ENCODE results near the gene CYBRD1. TPM values are rescaled to one million over a fixed set of nuclear protein-coding genes. Genes with fewer than 3 reads are reported as not detected.

The CYBRD1 gene
- total and polyA plus RNA-seq, 2 experiments from 2014 or later = 42.4 to 66.1 TPM

DNA sequence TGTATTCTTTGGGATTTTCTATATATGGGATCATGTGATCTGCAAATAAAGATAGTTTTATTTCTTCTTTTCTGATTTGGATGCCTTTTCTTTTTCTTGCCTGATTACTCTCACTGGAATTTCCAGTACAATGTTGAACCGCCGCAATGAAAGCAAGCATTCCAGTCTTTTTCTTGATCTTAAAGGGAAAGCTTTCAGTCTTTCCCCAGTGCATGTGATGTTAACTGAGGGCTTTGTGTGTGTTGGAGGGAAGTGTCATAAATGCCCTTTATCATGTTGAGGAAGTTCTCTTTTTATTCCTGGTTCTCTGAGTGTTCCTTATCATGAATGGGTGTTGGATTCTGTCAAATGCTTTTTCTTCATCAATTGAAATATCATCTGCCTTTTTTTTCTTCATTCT is 16.9 kb upstream of the CYBRD1 start:
- no peaks in the 10 kb centered on the region for H3K27me3 ChIP-seq
- H3K9me2 ChIP-seq (replicated peaks; ENCODE audit: insufficient read depth) = no peaks in the 10 kb centered on the region
- TF ChIP-seq, protein P1, sequence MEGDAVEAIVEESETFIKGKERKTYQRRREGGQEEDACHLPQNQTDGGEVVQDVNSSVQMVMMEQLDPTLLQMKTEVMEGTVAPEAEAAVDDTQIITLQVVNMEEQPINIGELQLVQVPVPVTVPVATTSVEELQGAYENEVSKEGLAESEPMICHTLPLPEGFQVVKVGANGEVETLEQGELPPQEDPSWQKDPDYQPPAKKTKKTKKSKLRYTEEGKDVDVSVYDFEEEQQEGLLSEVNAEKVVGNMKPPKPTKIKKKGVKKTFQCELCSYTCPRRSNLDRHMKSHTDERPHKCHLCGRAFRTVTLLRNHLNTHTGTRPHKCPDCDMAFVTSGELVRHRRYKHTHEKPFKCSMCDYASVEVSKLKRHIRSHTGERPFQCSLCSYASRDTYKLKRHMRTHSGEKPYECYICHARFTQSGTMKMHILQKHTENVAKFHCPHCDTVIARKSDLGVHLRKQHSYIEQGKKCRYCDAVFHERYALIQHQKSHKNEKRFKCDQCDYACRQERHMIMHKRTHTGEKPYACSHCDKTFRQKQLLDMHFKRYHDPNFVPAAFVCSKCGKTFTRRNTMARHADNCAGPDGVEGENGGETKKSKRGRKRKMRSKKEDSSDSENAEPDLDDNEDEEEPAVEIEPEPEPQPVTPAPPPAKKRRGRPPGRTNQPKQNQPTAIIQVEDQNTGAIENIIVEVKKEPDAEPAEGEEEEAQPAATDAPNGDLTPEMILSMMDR (IDR thresholded peaks at IDR 0.05; ENCODE audit: poor library complexity) = no peak
- TF ChIP-seq EZH2phosphoT487 (IDR thresholded peaks at IDR 0.05; ENCODE audit: low read depth, severe bottlenecking, unreplicated experiment) = no peak
- TF ChIP-seq EZH2 (IDR thresholded peaks at IDR 0.05; ENCODE audit: borderline replicate concordance) = no peak
- no peaks in the 10 kb centered on the region for H3K9me3 ChIP-seq (ENCODE audit: low read depth)
- H3K79me2 ChIP-seq = no peaks in the 10 kb centered on the region
- WGBS (ENCODE audit: low lambda C conversion rate, missing lambda C conversion rate) = 30% methylated on average over 2 of the region's 2 CpGs
- no peak overlapping the region for H2AFZ ChIP-seq
- DNase-seq (ENCODE audit: low spot score) = no peak
- H3K4me1 ChIP-seq (ENCODE audit: insufficient read depth) = no peaks in the 10 kb centered on the region
- H4K20me1 ChIP-seq (ENCODE audit: insufficient read depth, poor library complexity, severe bottlenecking) = no peaks in the 10 kb centered on the region
- no peaks in the 10 kb centered on the region for H3K36me3 ChIP-seq (replicated peaks; ENCODE audit: insufficient read depth, low read depth)
- no peak overlapping the region for H3K4me2 ChIP-seq
- no peak overlapping the region for H3K4me3 ChIP-seq
- H3K27ac ChIP-seq = no peak overlapping the region

DNA sequence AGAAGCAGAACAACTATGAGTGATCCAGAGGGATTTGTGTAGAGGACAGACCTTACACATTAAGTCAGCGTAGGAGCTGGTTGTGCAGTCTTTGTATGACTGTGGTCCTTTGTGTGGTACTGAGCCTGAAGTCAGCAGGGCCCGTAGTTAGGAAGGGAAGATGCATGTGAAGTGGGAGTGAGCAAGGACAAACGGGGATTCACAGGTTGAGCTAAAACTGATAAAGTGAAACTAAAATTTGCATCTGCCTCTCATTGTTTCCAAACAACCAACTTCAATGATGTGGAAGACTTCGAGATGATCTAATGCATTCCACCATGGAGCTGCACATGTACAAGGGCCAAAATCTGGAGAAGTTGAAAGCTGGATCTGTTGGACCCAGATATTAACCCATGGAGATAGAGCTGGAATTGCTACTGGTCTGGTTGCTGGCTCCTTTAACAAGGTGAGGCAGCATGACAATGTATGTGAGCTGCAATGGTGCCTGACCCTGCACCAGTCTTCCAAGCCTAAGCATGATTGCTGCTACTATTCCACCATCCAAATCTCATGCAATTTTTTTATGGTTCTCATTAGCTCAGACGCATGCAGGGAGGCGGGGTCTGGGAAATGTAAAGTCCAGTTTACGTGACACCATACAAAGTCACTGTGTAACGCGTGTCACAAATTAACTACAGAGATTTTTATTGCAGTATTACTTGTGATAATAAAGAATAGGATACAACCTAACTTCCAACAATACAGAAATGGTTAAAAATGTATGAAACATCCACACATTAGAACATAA is 12.1 kb upstream of the CYBRD1 start:
- no peaks in the 10 kb centered on the region for H3K36me3 ChIP-seq (replicated peaks; ENCODE audit: insufficient read depth, low read depth)
- no peak overlapping the region for H3K4me2 ChIP-seq
- WGBS (ENCODE audit: low lambda C conversion rate, missing lambda C conversion rate) = 84% methylated on average over 9 of the region's 9 CpGs
- no peaks in the 10 kb centered on the region for H3K79me2 ChIP-seq
- no peak overlapping the region for H2AFZ ChIP-seq
- H3K4me3 ChIP-seq = no peak overlapping the region
- TF ChIP-seq EZH2 (IDR thresholded peaks at IDR 0.05; ENCODE audit: borderline replicate concordance) (no peak), EZH2phosphoT487 (IDR thresholded peaks at IDR 0.05; ENCODE audit: low read depth, severe bottlenecking, unreplicated experiment) (no peak)
- TF ChIP-seq, protein P1 (IDR thresholded peaks at IDR 0.05; ENCODE audit: poor library complexity) = no peak
- H3K9me2 ChIP-seq (replicated peaks; ENCODE audit: insufficient read depth) = no peaks in the 10 kb centered on the region
- no peaks in the 10 kb centered on the region for H3K4me1 ChIP-seq (ENCODE audit: insufficient read depth)
- DNase-seq (ENCODE audit: low spot score) = no peak
- H3K9me3 ChIP-seq (ENCODE audit: low read depth) = no peaks in the 10 kb centered on the region
- H4K20me1 ChIP-seq (ENCODE audit: insufficient read depth, poor library complexity, severe bottlenecking) = no peaks in the 10 kb centered on the region
- no peaks in the 10 kb centered on the region for H3K27me3 ChIP-seq
- H3K27ac ChIP-seq = no peak overlapping the region

DNA sequence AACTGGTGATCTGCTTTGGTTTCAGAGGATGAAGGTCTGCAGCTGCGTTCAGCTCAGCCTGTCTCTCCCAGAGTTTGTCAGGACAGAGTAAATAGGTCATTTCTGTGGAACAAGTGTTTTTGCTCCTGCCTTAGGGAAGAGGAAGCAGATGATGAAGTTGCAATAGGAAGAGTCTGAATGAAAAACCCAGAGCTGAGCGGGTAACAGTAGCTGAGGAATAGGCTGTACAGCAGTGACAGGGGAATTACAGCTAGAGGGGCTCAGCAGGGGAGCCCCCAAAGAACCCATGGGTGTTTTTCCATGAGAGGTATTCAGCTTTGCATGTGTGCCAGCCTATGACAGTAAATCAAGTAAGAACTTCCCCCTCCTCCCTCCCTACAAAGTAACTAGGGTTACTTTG is 10.3 kb upstream of the CYBRD1 start:
- Histone ChIP-seq H3K9me3 (ENCODE audit: low read depth) (no peaks in the 10 kb centered on the region), H3K4me1 (ENCODE audit: insufficient read depth) (no peaks in the 10 kb centered on the region), H3K27ac (no peak overlapping the region), H3K79me2 (no peaks in the 10 kb centered on the region), H3K36me3 (replicated peaks; ENCODE audit: insufficient read depth, low read depth) (no peaks in the 10 kb centered on the region), H3K4me3 (no peak overlapping the region), H3K27me3 (no peaks in the 10 kb centered on the region), H3K4me2 (no peak overlapping the region), H3K9me2 (replicated peaks; ENCODE audit: insufficient read depth) (no peaks in the 10 kb centered on the region), H4K20me1 (ENCODE audit: insufficient read depth, poor library complexity, severe bottlenecking) (no peaks in the 10 kb centered on the region), H2AFZ (no peak overlapping the region)
- TF ChIP-seq, protein P1 (IDR thresholded peaks at IDR 0.05; ENCODE audit: poor library complexity) = no peak
- TF ChIP-seq EZH2phosphoT487 (IDR thresholded peaks at IDR 0.05; ENCODE audit: low read depth, severe bottlenecking, unreplicated experiment) = no peak
- no peak for TF ChIP-seq EZH2 (IDR thresholded peaks at IDR 0.05; ENCODE audit: borderline replicate concordance)
- WGBS (ENCODE audit: low lambda C conversion rate, missing lambda C conversion rate) = 84% methylated on average over 2 of the region's 2 CpGs
- DNase-seq (ENCODE audit: low spot score) = no peak

All from hepatocyte (in vitro differentiated cells).